T-helper 1 cell (primary cell): ENCODE measurements around the gene CRIP1.

ENCODE experiments used
- DNase-seq, 5 donors: peaks; one replicate each; pipeline ENCODE4 v3.0.0-alpha.2; 2012 to 2020

The CRIP1 gene

DNA sequence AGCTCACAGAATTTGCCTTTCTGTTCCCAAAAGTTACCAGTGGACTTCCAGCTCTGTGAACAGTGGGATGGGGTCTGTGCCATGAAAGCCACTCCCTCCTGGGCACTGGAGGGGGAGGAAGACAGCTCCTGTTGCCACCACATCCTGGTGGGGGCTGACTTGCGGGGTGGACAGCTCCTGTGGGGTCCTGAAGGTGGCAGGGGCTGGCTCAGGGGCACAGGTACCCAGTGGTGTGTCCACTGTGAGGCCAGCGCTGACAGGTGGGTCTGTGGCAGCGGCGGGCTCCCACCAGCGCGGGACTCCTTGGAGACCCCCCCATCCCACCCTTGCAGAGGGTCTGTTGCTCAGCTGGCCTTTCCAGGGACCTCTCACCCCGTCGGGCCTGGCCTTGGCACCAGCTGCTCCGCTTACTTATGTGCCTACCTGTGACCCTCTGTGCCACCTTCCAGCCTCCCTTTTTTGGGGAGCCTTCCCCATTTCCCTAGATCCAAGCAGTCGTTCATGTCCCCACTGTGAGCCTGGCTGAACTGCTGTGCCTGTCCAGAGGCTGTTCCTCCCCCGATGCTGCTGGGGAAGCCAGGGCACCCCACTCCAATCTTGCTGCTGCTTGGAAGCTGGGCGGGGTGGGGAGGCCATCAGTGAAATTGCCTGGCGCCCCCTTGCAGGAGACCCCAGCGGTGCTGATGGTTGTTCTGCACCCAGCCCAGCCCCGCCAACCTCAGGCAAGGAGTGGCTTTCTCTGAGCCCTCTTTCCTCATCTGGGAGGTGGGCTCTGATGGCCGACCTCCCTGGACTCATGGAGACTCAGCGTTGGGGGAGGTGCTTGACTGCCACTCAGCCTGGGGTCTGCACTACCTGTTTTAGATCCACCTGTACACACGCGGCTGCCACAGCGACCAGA is 6.5 kb downstream of the CRIP1 start:
- peak in 3 of 5 donors; percentile 5 to 14 (median 7) for DNase-seq

GRCh38 chr14:105493921-105494605 is 7.4 kb downstream of the CRIP1 start:
- peak in 3 of 5 donors; percentile 2 to 14 (median 5) for DNase-seq

DNA sequence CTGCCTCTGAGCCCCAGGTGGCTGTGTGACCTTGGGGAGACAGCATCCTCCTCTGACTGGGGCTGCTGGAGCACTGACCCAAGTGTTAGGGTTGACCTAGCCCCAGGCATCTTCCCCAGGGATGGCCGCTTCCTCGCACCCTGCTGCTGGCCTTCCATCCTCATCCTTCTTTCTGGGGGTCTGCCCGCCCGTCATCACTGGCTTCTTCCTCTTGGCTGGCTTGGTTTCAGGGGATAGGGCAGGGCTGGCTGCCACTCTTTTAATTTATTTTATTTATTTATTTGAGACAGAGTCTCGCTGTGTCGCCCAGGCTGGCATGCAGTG is 7.9 kb downstream of the CRIP1 start:
- no peak for DNase-seq

GRCh38 chr14:105495101-105495989 is 8.7 kb downstream of the CRIP1 start:
- DNase-seq = peak in 1 of 5 donors; percentile 12

DNA sequence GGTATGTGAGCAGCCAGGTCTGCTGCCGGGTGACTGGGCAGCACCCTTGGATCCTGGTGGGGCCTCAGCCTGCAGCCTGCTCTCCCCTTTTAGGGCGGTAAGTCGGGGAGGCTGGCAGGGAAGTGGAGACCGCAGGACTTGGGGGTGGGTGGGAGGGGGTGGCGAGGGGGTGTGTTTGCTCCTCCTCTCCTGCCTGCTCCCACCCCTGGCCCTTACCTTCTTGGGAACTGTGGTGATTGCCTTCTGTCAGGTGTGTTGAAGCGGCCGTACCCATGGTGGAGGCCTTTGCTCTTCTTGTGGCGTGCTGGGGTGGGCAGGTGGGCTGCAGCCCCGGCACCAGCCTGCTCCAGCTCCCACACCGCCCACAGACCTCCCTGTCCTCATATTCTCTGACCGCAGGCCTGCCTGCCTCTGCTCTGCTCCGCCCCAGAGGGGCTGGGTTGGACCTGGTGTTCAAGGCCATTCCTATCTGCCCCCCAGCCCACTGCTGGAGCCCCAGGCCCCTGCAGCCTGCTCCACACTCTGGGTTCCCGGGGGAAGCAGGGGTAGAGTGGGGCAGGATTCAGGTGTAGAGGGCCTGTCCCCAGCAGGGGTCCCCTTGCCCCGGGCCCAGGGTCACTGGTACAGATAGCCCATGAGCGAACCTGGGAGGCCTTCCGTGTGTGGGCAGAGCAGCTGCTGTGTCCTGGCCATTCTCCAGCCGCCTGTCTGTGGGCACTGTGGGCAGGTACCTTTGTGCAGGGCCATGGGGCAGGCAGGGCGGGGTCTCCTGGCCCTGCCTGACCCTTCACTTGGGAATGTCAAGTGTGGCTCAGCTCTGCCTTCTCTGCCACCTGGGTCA is 9.5 kb downstream of the CRIP1 start:
- peak in 1 of 5 donors; percentile 11 for DNase-seq

GRCh38 chr14:105496831-105497591 is 10.3 kb downstream of the CRIP1 start:
- peak in 2 of 5 donors; percentile 6 to 13 for DNase-seq

DNA sequence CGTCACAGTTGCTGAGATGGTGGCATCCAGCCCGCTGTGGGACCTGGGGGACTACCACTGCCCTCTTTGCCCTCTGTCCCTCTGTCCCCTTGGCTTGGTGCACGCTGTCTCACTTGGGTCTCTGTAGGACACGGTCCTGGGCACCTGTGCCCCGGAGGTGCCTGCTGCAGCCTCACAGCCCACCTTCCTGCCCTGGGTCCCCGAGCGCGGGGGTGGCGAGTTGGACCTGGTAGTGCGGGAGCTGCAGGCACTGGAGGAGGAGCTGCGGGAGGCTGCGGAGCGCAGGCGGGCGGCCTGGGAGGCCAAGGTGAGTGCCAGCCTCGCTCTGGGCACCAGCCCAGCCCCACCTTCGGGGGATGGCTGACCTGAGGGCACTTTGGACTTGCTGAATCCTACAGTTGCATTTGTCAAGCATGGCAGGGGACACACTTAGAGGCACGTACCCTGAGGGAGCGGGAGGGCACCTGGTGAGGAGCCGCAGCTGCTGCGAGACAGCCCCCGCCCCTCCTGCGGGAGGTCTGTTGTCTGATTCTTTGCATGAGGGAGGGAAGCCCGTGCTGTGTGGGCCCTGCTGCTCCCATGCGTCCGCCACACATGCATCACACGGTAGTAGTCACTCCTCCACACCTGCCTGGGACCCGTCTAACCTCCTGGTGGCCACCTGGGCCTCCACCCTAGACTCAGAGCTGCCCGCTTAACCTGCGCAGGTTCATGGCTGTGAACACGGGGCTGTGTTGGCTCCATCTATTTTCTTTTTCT is 11.2 kb downstream of the CRIP1 start:
- peak in 1 of 5 donors; percentile 13 for DNase-seq

DNA sequence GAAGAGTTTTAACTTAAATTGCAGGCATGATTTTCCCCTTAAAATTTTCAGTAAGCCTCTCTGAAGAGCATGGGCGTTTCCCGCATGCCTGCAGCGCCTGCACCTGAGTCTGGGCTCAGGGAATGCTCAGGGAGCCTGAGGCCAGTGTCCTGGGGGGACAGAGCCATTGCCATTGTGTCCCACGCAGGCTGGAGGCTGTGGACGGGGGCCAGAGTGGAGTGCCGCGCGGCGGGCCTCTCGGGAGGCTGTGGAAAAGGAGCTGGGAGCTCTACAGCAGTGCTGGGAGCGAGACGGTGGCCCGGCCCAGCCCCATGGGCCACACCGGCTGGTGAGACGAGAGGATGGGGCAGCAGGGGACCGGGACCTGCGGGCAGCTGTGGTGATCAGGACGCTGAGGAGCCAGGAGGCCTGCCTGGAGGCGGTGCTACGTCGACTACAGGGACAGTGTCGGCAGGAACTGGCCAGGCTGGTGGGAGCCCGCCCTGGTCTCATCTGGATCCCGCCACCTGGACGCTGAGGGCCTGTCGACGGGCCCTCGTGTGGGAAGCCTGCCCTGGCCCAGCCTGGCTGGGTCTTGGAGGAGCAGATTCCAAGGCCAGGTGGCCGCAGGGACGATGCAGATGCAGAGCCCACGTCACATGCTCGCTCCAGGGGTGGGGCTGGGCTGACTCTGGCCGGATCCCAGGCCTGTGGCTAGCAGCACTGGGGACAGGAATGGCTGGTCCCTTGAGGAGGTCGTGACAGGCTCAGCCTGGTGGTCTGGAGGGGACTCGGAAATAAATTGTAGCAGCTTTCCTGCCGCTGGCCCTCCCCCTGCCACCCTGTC is 12.0 kb downstream of the CRIP1 start:
- DNase-seq = peak in 1 of 5 donors; percentile 10

GRCh38 chr14:105499256-105500035 is 12.8 kb downstream of the CRIP1 start:
- DNase-seq = peak in 1 of 5 donors; percentile 13

DNA sequence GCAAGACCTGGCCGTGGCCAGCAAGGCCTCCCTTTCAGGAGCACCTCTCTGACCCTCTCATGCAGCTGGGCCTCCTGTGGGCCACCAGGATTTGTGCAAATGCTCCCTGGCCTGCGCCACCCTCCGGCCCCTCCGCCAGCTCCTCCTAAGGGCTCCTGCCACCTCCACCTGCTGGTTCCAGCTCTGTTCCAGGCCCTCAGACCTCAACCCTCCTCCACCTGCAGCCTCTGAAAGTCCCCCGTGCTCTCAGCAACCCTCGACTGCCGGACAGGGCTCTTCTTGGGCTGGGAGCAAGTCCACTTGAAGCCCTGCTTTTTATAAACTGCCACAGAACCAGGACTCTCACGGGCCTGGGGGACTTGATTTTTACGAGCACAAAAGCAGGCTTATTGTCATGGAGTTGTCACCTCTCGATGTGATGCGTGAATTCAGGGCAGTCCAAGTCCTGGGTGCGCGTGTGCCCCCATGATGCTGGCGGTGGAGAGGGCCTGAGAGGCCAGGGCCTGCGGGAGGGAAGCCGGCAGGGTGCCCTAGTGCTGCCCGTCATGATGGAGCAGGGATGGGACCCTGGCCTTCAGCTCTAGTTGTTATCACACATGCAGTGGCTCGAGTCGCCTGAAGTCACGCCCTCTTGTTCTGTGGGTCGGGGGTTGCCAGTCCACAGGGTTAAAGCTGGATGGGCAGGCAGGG is 13.5 kb downstream of the CRIP1 start:
- peak in 1 of 5 donors; percentile 12 for DNase-seq

- DNase-seq = no peak
These were observed 14.0 kb downstream of the CRIP1 start for GRCh38 chr14:105500726-105501101.

GRCh38 chr14:105501504-105502291 is 15.0 kb downstream of the CRIP1 start:
- DNase-seq = peak in 1 of 5 donors; percentile 10

DNA sequence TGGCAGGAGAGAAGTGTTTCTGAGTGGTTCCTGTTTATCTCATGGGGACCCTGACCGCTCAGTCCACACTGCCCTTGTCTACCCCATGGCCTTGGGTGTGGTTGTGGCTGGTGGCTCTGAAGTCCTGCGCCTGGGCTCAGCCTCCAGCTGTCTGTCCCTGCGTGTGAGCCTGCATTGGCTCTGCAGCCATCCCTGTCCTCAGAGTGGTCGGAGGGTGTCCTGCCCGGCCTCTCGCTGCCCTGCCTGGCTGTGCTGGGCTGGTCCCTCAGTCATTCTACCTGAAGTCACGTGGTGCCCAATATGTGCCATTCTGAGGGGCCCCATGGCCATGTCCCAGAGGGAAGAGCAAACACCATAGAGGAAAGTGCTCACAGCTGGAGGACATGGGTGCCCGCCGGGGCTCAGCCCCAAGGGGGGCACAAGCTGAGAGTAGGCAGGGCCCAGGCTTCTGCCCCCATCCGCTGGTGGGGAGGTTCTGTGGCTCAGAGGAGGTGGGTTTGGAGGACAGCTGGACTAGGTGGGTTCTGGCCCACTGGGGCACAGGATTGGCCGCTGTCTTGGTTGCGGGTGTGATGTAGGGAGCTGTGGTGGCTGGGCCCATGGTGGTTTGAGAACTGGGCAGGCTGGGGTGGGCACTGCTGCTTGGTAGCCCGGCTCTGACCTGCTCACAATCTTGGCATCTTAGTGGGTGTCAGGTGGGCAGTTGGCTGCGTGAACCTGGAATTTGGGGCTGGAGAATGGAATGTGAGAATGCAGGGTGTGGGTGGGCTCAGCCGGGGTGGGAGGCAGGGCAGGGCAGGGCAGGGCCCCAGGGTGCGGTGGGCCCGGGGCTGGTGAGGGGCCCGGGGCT is 16.0 kb downstream of the CRIP1 start:
- peak in 1 of 5 donors; percentile 13 for DNase-seq

GRCh38 chr14:105503296-105503640 is 16.6 kb downstream of the CRIP1 start:
- no peak for DNase-seq

DNA sequence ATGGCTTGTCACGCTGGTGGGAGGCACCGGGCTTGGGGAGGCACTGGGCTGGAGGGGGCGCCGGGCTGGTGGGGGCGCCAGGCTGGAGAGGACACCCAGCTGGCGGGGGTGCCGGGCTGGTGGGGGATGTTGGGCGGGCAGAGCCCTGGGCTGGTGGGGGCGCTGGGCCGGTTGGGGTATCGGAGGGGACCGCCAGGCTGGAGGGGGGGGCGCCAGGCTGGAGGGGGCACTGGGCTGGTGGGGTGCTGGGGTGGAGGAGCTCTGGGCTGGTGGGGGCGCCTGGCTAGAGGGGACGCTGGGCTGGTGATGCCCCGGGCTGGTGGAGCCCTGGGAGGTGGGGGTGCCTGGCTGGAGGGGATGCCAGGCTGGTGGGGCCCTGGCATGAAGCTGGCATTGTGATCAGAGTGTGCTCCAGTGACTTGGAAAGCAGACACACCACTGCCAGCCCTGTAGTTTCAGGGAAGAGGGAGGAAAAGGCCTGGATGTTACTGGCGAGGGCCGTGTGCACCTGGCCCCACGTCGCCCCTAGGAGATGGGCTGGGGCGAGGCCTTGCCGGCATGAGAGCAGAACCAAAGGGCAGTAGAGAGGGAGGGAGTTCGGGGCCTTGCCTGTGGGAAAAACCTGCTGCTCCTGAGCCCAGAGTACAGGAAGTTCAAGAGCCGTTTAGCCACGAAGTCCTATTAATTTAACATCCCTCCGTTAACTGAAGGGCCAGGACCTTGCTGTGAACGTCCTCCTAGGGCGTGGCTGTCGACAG is 17.4 kb downstream of the CRIP1 start:
- DNase-seq = peak in 1 of 5 donors; percentile 20
